ENCODE results near the gene TICRR. TPM values are rescaled to one million over a fixed set of nuclear protein-coding genes. Genes with fewer than 3 reads are reported as not detected.
A peak's percentile ranks its signal among the peaks of the same experiment; 100 is the strongest.

TICRR gene
- total RNA-seq, 2 donors from 2014 or later: under 0.01 TPM; not detected in 1

- H3K36me3 ChIP-seq (replicated peaks in 1 of 2; ENCODE audit: insufficient read depth in 1 of 2, low read depth in 2 of 2): no peaks in the 10 kb centered on the region
- peaks cover 4% of the 10 kb centered on the region for H3K4me1 ChIP-seq
- DNase-seq (no peak), ATAC-seq (no peak)
- no peaks in the 10 kb centered on the region for H3K9me3 ChIP-seq
- intact Hi-C loops (cut with DNase I): loop anchor here (10.0 kb wide), 1 partner anchor 53 kb away; the partner anchor contains the start of genes PEX11A and WDR93
- WGBS, 2 donors: 83 to 90% methylated on average over 15 to 16 of the region's 16 CpGs
- H3K27ac ChIP-seq: no peak overlapping the region
- no peak overlapping the region for H3K4me3 ChIP-seq
- no peaks in the 10 kb centered on the region for H3K27me3 ChIP-seq
- TF ChIP-seq CTCF (IDR thresholded peaks at IDR 0.05): no peak
- TF ChIP-seq POLR2A (IDR thresholded peaks at IDR 0.05): no peak
Observed at GRCh38 chr15:89642106-89642505, 66.8 kb downstream of the TICRR start.

- H3K36me3 ChIP-seq (replicated peaks in 1 of 2; ENCODE audit: insufficient read depth in 1 of 2, low read depth in 2 of 2): no peaks in the 10 kb centered on the region
- H3K4me3 ChIP-seq: no peak overlapping the region
- TF ChIP-seq CTCF (IDR thresholded peaks at IDR 0.05) (no peak), POLR2A (IDR thresholded peaks at IDR 0.05) (no peak)
- no peaks in the 10 kb centered on the region for H3K27me3 ChIP-seq
- DNase-seq: no peak
- H3K9me3 ChIP-seq: no peaks in the 10 kb centered on the region
- intact Hi-C loops (cut with DNase I): loop anchor here (5.0 to 10.0 kb wide), 2 partner anchors 49 to 102 kb away; partner anchors contain the start of genes PEX11A and WDR93
- no peak for ATAC-seq
- peaks cover 10% of the 10 kb centered on the region for H3K4me1 ChIP-seq
- no peak overlapping the region for H3K27ac ChIP-seq
- 90 to 93% methylated on average over 6 of the region's 8 CpGs for WGBS, 2 donors
Observed at GRCh38 chr15:89645680-89646079, 70.4 kb downstream of the TICRR start.

GRCh38 chr15:89646416-89647141, 71.3 kb downstream of the TICRR start:
- H3K27ac ChIP-seq: no peak overlapping the region
- H3K4me1 ChIP-seq: peaks cover 10% of the 10 kb centered on the region
- intact Hi-C loops (cut with DNase I): loop anchor here (5.0 to 10.0 kb wide), 2 partner anchors 48 to 101 kb away; partner anchors contain the start of genes PEX11A and WDR93
- WGBS, 2 donors: 62 to 80% methylated on average over 11 to 20 of the region's 22 CpGs
- no peak for TF ChIP-seq CTCF (IDR thresholded peaks at IDR 0.05)
- ATAC-seq (no peak), DNase-seq (no peak)
- H3K4me3 ChIP-seq: no peak overlapping the region
- no peaks in the 10 kb centered on the region for H3K27me3 ChIP-seq
- no peaks in the 10 kb centered on the region for H3K36me3 ChIP-seq (replicated peaks in 1 of 2; ENCODE audit: insufficient read depth in 1 of 2, low read depth in 2 of 2)
- no peaks in the 10 kb centered on the region for H3K9me3 ChIP-seq

DNA sequence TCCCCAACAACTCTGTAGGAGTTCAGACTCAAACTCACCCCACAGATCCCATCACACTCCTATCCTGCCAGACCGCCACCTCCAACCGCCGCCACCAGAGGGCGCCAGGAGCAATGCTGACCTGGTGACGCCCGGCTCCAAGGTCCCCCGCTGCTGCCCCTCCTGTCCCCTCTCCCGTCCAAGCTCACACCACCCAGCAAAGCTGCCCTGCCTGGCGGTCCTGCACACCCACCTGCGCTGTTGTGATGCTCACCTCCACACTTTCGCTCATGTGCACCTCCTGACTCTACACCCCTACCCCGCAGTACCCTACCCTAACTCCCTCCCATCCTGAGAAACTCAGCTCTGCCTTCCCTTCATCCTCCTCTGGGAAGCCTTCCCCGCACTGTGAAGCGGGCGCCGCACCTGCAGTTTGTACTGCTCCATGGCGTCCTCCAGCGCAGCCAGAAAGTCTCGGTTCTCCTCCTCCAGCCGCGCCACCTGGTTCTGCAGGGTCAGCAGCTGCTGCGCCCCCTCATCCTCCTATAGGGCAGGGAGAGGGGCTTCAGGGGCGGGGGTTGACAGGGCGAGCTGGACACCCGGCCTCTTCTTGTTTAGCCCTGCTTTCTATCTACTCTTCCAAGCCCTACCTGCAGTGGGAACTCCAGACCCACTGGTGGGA, 72.1 kb downstream of the TICRR start:
- no peaks in the 10 kb centered on the region for H3K9me3 ChIP-seq
- intact Hi-C loops (cut with DNase I): loop anchor here (5.0 to 10.0 kb wide), 2 partner anchors 47 to 100 kb away; partner anchors contain the start of genes PEX11A and WDR93
- peak; percentile 82 for ATAC-seq
- peak; percentile 79 to 91 (median 86) for DNase-seq
- 34 to 36% methylated on average over 24 to 25 of the region's 25 CpGs for WGBS, 2 donors
- no peaks in the 10 kb centered on the region for H3K36me3 ChIP-seq (replicated peaks in 1 of 2; ENCODE audit: insufficient read depth in 1 of 2, low read depth in 2 of 2)
- TF ChIP-seq POLR2A (IDR thresholded peaks at IDR 0.05) (no peak), CTCF (IDR thresholded peaks at IDR 0.05) (peak; percentile 79 to 92 (median 86))
- no peak overlapping the region for H3K27ac ChIP-seq
- no peak overlapping the region for H3K4me3 ChIP-seq
- no peaks in the 10 kb centered on the region for H3K27me3 ChIP-seq
- H3K4me1 ChIP-seq: peaks cover 10% of the 10 kb centered on the region
